Testis (tissue), 2 donors: ENCODE data around the gene TNS3.

Source experiments
- POLR2A ChIP-seq: fragments of 450-650 bp; IDR thresholded peaks from one replicate; pipeline ENCODE4 v1.6.1; 2017; ENCODE audit warnings: antibody characterized with exemption, mild to moderate bottlenecking, moderate library complexity
- TF ChIP-seq, protein P1 (sequence below), 3 experiments: fragments of 450-650 bp in 2 of 3; fragments of 200-600 bp in 1 of 3; sonication (generic) in 1 of 3; IDR thresholded peaks; one replicate each; pipeline ENCODE4 v1.5.1; 2016 to 2019; ENCODE audit warnings: antibody characterized with exemption in 3 of 3, mild to moderate bottlenecking in 2 of 3, moderate library complexity in 1 of 3

DNA sequence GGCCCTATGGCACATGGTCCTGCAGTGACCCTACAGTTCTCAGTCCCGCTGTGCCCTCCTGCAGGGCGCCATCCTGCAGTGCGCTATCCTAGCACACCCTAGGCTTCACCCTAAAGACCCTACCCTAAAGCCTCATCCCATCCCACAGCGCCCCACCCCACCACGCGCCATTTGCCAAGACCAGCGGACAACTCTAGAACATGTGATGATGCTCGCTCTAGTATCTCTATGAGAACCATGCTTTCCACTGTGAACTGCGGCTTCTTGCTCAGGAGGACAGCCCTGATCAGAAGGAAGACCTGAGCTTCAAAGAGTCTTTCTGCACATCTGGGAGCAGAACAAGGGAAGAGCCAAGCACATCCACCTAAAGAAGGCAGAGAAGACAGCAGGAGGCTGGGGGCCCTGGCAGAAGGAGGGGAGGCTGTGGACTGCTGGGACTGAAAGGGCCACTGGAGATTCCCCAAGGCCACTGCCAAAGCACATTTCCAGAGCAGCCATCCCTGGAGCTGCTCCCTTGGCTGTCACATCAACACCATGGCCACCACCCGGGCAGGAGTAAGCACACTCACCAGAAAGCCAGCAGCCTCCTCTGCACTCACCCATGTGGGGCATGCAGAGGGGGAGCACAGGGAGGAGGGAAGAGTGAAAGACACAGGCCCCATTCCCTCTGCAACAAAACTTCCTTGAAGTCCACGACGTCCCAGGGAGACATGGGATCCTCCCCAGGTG lies 134.1 kb downstream of the TNS3 start:
- TF ChIP-seq, protein P1, sequence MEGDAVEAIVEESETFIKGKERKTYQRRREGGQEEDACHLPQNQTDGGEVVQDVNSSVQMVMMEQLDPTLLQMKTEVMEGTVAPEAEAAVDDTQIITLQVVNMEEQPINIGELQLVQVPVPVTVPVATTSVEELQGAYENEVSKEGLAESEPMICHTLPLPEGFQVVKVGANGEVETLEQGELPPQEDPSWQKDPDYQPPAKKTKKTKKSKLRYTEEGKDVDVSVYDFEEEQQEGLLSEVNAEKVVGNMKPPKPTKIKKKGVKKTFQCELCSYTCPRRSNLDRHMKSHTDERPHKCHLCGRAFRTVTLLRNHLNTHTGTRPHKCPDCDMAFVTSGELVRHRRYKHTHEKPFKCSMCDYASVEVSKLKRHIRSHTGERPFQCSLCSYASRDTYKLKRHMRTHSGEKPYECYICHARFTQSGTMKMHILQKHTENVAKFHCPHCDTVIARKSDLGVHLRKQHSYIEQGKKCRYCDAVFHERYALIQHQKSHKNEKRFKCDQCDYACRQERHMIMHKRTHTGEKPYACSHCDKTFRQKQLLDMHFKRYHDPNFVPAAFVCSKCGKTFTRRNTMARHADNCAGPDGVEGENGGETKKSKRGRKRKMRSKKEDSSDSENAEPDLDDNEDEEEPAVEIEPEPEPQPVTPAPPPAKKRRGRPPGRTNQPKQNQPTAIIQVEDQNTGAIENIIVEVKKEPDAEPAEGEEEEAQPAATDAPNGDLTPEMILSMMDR (IDR thresholded peaks at IDR 0.05) = no peak
- TF ChIP-seq POLR2A = no peak
